HFFc6 (cell line): ENCODE measurements around the gene CTDP1. TPM values are rescaled to one million over a fixed set of nuclear protein-coding genes. Genes with fewer than 3 reads are reported as not detected.

Source experiments
- DNase-seq: peaks from one replicate; pipeline ENCODE4 v3.0.0-alpha.2; 2018
- H3K27ac Mint-ChIP-seq: 2 replicates; pipeline ENCODE4 v1.8.0; 2020; ENCODE audit warnings: mild to moderate bottlenecking, mixed read lengths
- H3K27me3 Mint-ChIP-seq: 2 replicates; pipeline ENCODE4 v1.8.0; 2021; ENCODE audit warnings: mild to moderate bottlenecking, moderate library complexity, mixed read lengths; ENCODE audit not compliant: insufficient read depth
- H3K36me3 Mint-ChIP-seq: 2 replicates; pipeline ENCODE4 v1.8.0; 2021; ENCODE audit warnings: low read depth, mixed read lengths
- H3K4me1 Mint-ChIP-seq: 2 replicates; pipeline ENCODE4 v1.8.0; 2020; ENCODE audit warnings: low read depth, mixed read lengths
- H3K4me3 Mint-ChIP-seq: 2 replicates; pipeline ENCODE4 v1.8.0; 2020; ENCODE audit warnings: mild to moderate bottlenecking, moderate library complexity, mixed read lengths
- H3K9me3 Mint-ChIP-seq: 2 replicates; pipeline ENCODE4 v1.8.0; 2020; ENCODE audit warnings: mild to moderate bottlenecking, mixed read lengths
- total RNA-seq, 6 experiments: library from RNA; stranded (reverse); fragmentation: NEBNext Ultra II Directional; extraction: Animal tissue kit (Norgen Biotek cat#: 25700); gene quantifications; 2 replicates in 1 of 6; 3 replicates in 5 of 6; pipeline ENCODE4 v1.2.3, GENCODE V29; 2021
- TF ChIP-seq, protein P1 (sequence below): fragments of 200-600 bp; sonication (generic); IDR thresholded peaks from 2 replicates; pipeline ENCODE4 v1.5.0; 2021; ENCODE audit warnings: antibody characterized with exemption, mild to moderate bottlenecking

The CTDP1 gene
- total RNA-seq, 6 experiments from 2014 or later, result 15.6 to 18.2 (median 16.6) TPM

DNA sequence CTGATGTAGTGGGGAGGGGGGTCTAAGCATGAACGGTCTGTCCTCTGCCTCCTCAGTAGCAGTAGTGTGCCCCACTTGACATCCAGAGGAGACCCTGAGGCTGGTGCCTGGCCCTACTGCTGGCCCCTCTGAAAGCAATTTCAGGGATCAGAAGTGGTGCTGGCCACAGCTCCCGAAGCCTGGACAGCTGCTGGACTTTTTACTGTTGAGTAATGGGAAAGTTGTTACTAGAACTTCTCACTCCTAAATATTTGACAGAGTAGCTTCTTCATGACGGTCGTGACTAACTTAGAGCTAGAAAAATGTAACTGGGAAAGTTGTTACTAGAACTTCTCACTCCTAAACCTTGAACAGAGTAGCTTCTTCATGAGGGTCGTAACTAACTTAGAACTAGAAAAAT, 23.3 kb downstream of the CTDP1 start:
- Mint-ChIP-seq H3K4me3 (no peak overlapping the region), H3K36me3 (peaks cover 64% of the 10 kb centered on the region)

DNA sequence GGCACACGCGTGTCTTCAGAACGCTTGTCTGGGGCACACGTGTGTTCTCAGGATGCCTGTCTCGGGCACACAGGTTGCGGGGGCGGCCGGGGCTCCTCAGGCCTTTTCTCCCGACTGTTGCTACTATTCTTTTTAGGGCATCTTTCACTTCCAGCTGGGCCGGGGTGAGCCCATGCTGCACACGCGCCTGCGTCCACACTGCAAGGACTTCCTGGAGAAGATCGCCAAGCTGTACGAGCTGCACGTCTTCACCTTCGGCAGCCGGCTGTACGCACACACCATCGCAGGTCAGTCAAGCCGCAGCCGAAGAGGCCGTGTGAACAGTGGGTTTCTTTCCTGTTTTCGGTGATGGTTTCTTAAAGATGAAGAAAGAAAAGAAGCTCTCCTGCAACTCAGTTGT, 25.0 kb downstream of the CTDP1 start:
- Mint-ChIP-seq H3K27ac (no peak overlapping the region), H3K36me3 (peaks cover 60% of the 10 kb centered on the region)
- TF ChIP-seq, protein P1, sequence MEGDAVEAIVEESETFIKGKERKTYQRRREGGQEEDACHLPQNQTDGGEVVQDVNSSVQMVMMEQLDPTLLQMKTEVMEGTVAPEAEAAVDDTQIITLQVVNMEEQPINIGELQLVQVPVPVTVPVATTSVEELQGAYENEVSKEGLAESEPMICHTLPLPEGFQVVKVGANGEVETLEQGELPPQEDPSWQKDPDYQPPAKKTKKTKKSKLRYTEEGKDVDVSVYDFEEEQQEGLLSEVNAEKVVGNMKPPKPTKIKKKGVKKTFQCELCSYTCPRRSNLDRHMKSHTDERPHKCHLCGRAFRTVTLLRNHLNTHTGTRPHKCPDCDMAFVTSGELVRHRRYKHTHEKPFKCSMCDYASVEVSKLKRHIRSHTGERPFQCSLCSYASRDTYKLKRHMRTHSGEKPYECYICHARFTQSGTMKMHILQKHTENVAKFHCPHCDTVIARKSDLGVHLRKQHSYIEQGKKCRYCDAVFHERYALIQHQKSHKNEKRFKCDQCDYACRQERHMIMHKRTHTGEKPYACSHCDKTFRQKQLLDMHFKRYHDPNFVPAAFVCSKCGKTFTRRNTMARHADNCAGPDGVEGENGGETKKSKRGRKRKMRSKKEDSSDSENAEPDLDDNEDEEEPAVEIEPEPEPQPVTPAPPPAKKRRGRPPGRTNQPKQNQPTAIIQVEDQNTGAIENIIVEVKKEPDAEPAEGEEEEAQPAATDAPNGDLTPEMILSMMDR, result no peak

More for the DNA sequence above, 23.3 kb downstream of the CTDP1 start:
- H3K27ac Mint-ChIP-seq, result no peak overlapping the region
- H3K9me3 Mint-ChIP-seq, result no peaks in the 10 kb centered on the region
- TF ChIP-seq, protein P1, result no peak
- H3K27me3 Mint-ChIP-seq, result no peaks in the 10 kb centered on the region
- no peak for DNase-seq
- peaks cover 8% of the 10 kb centered on the region for H3K4me1 Mint-ChIP-seq

DNA sequence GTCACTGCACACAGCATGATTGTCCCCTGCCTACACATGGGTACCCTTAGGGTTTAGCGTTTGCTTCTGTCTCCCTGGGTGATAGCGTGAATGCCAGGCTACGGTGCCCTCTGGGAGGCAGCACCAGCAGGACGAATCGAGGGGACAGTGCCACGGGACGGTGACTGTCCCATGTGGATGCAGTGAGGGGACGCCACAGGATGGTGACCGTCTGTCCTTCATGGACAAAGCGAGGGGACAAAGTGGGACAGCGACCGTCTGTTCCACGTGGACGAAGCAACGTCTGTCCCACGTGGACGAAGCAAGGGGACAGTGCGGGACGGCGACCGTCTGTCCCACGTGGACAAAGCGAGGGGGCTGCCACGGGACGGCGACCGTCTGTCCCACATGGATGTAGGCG, 25.7 kb downstream of the CTDP1 start:
- Mint-ChIP-seq H3K27me3 (no peaks in the 10 kb centered on the region), H3K27ac (no peak overlapping the region), H3K36me3 (peaks cover 55% of the 10 kb centered on the region), H3K4me3 (no peak overlapping the region), H3K4me1 (no peaks in the 10 kb centered on the region), H3K9me3 (no peaks in the 10 kb centered on the region)
- DNase-seq, result no peak
- TF ChIP-seq, protein P1, result no peak

More for the DNA sequence above, 25.0 kb downstream of the CTDP1 start:
- no peak for DNase-seq
- Mint-ChIP-seq H3K9me3 (no peaks in the 10 kb centered on the region), H3K4me3 (no peak overlapping the region), H3K4me1 (no peaks in the 10 kb centered on the region), H3K27me3 (no peaks in the 10 kb centered on the region)

DNA sequence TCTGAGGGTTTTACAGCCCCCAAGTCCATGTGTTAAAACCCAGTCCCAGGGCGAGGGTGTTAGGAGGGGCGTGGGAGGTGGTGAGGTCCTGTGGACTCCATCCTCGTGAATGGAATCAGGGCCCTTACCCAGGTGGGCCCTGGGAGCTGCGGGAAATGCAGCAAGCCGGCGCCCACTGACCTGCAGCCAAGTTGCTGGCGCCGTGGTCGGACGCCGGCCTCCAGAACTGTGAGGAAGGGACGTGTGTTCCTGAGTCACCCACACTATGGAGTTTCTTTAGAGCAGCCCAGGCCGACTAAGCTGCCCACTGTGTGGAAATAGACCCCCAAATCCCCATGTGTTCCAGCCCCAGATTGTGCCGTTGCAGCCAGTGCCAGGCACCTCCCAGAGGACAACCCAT, 26.4 kb downstream of the CTDP1 start:
- Mint-ChIP-seq H3K36me3 (peaks cover 55% of the 10 kb centered on the region), H3K27me3 (no peaks in the 10 kb centered on the region), H3K9me3 (no peaks in the 10 kb centered on the region), H3K4me1 (no peaks in the 10 kb centered on the region), H3K4me3 (no peak overlapping the region), H3K27ac (no peak overlapping the region)
- TF ChIP-seq, protein P1, result no peak
- no peak for DNase-seq

DNA sequence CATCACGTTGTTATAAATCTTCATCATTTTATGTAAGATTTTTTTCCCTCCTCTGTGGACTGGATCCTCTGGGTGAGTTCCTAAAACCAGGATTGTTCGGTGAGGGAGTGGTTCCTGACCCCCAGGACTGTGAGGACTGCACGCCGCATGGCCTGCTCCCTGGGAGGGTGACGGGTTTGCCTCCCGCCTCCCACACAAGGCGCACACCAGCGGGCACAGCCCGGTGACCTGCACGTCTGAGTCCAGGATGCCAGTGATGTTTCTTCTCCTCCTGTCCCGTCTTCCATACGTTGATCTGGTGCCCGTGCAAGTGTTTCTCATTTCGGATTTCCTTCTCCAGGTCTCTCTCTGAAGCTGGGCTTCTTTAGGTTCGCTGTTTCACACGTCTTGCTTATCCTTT, 27.1 kb downstream of the CTDP1 start:
- TF ChIP-seq, protein P1, result no peak
- Mint-ChIP-seq H3K9me3 (no peaks in the 10 kb centered on the region), H3K27ac (no peak overlapping the region), H3K36me3 (peaks cover 54% of the 10 kb centered on the region), H3K4me3 (no peak overlapping the region), H3K4me1 (no peaks in the 10 kb centered on the region), H3K27me3 (no peaks in the 10 kb centered on the region)
- DNase-seq, result no peak

DNA sequence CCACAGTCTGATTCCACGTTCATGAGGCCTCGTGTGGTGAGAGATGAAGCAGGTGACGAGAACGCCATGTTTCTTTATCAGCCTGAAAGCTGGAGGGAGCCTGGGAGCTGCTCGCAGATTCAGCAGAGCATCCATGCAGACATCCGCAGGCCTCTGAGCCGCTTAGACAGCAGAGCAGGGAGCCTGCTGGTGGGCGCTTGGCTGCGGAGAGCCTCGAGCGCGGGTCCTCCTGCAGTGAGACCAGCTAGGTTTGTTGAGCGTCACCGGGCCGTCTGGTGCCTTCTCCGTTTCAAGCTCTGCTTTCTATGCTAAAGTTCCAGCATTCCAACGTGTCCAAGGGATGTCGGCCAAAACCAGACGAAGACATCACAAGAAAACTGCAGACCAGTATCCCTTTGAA, 27.6 kb downstream of the CTDP1 start:
- TF ChIP-seq, protein P1, result no peak
- Mint-ChIP-seq H3K36me3 (peaks cover 51% of the 10 kb centered on the region), H3K4me1 (no peaks in the 10 kb centered on the region), H3K27me3 (no peaks in the 10 kb centered on the region), H3K27ac (no peak overlapping the region), H3K4me3 (no peak overlapping the region), H3K9me3 (no peaks in the 10 kb centered on the region)
- DNase-seq, result no peak
